HepG2 (cell line): Measurements from ENCODE around the gene PMFBP1. TPM values are rescaled to one million over a fixed set of nuclear protein-coding genes. Genes with fewer than 3 reads are reported as not detected.

Source experiments
- AGO2 ChIP-seq: fragments of 200-400 bp; formaldehyde crosslinking; optimal IDR thresholded peaks from 2 replicates; pipeline ENCODE3; 2017; ENCODE audit warnings: mild to moderate bottlenecking, low read depth, low read length, moderate library complexity
- ATRX ChIP-seq: sonication (generic); formaldehyde crosslinking; IDR thresholded peaks from 2 replicates; pipeline ENCODE4 v1.4.0; 2020; ENCODE audit warnings: missing genetic modification reagents, borderline replicate concordance
- CBX1 ChIP-seq: IDR thresholded peaks from one replicate; pipeline ENCODE4 v1.6.1; 2016; ENCODE audit warnings: antibody characterized with exemption, low read depth
- CCAR2 ChIP-seq: fragments of 200-400 bp; formaldehyde crosslinking; optimal IDR thresholded peaks from 2 replicates; pipeline ENCODE3; 2018; ENCODE audit warnings: low read depth, mild to moderate bottlenecking, low read length, moderate library complexity
- EP300 ChIP-seq, 3 experiments: sonication (generic) in 1 of 3; formaldehyde crosslinking in 1 of 3; IDR thresholded peaks; 2 replicates each; pipeline versions ENCODE4 v1.5.1 to v1.6.1; 2011 to 2020; ENCODE audit warnings: low read depth in 2 of 3, low read length in 2 of 3, borderline replicate concordance in 1 of 3, improper control_type of control experiment in 1 of 3, mild to moderate bottlenecking in 1 of 3, missing genetic modification reagents in 1 of 3, moderate library complexity in 1 of 3
- GLMP ChIP-seq: sonication (generic); formaldehyde crosslinking; IDR thresholded peaks from 2 replicates; pipeline ENCODE4 v1.9.0; 2021; ENCODE audit warnings: missing genetic modification reagents, mild to moderate bottlenecking, borderline replicate concordance
- HDAC6 ChIP-seq: fragments of 200-600 bp; sonication (generic); IDR thresholded peaks from 2 replicates; pipeline ENCODE4 v1.7.0; 2017; ENCODE audit warnings: mild to moderate bottlenecking, antibody characterized with exemption, low read length, low read depth
- HMG20B ChIP-seq: conservative IDR thresholded peaks from 2 replicates; pipeline ENCODE4 v1.6.1; 2016; ENCODE audit warnings: missing genetic modification reagents, missing compliant biosample characterization
- HNF1B ChIP-seq: sonication (generic); formaldehyde crosslinking; IDR thresholded peaks from 2 replicates; pipeline ENCODE4 v1.5.1; 2020; ENCODE audit warnings: mild to moderate bottlenecking, moderate library complexity, missing genetic modification reagents
- KDM3A ChIP-seq: IDR thresholded peaks from 2 replicates; pipeline ENCODE4 v1.6.1; 2018; ENCODE audit warnings: low read depth, missing compliant biosample characterization
- KMT2B ChIP-seq: IDR thresholded peaks from 2 replicates; pipeline ENCODE4 v1.6.1; 2016; ENCODE audit warnings: missing genetic modification reagents, missing compliant biosample characterization
- RCOR2 ChIP-seq: IDR thresholded peaks from 2 replicates; pipeline ENCODE4 v1.6.1; 2016; ENCODE audit warnings: missing biosample characterization, missing genetic modification reagents
- RNF219 ChIP-seq: sonication (generic); formaldehyde crosslinking; IDR thresholded peaks from 2 replicates; pipeline ENCODE4 v1.5.0; 2020; ENCODE audit warnings: mild to moderate bottlenecking, missing genetic modification reagents
- ZFP62 ChIP-seq: sonication (generic); formaldehyde crosslinking; IDR thresholded peaks from 2 replicates; pipeline ENCODE4 v1.4.0; 2020; ENCODE audit warnings: missing genetic modification reagents
- ZKSCAN1 ChIP-seq: fragments of 150-350 bp; IDR thresholded peaks from 2 replicates; pipeline ENCODE4 v1.6.1; 2014; ENCODE audit warnings: low read length
- ZNF17 ChIP-seq: sonication (generic); formaldehyde crosslinking; IDR thresholded peaks from 2 replicates; pipeline ENCODE4 v1.5.0; 2020; ENCODE audit warnings: mild to moderate bottlenecking, missing genetic modification reagents
- ZNF20 ChIP-seq: sonication (generic); formaldehyde crosslinking; IDR thresholded peaks from 2 replicates; pipeline ENCODE4 v1.4.0; 2020; ENCODE audit warnings: mild to moderate bottlenecking, moderate library complexity, missing genetic modification reagents
- ZNF256 ChIP-seq: sonication (generic); formaldehyde crosslinking; conservative IDR thresholded peaks from 2 replicates; pipeline ENCODE4 v1.4.0; 2020; ENCODE audit warnings: missing genetic modification reagents
- ZNF317 ChIP-seq: sonication (generic); formaldehyde crosslinking; IDR thresholded peaks from 2 replicates; pipeline ENCODE4 v1.5.0; 2020; ENCODE audit warnings: mild to moderate bottlenecking, missing genetic modification reagents
- ZNF460 ChIP-seq: sonication (generic); formaldehyde crosslinking; IDR thresholded peaks from 2 replicates; pipeline ENCODE4 v1.5.1; 2020; ENCODE audit warnings: missing genetic modification reagents, mild to moderate bottlenecking, borderline replicate concordance
- ZNF776 ChIP-seq: sonication (generic); formaldehyde crosslinking; IDR thresholded peaks from 2 replicates; pipeline ENCODE4 v1.4.0; 2020; ENCODE audit warnings: mild to moderate bottlenecking, missing genetic modification reagents
- ZNF780A ChIP-seq: sonication (generic); formaldehyde crosslinking; IDR thresholded peaks from 2 replicates; pipeline ENCODE4 v1.8.0; 2022; ENCODE audit warnings: mild to moderate bottlenecking, missing genetic modification reagents, moderate library complexity
- ZNF841 ChIP-seq: sonication (generic); formaldehyde crosslinking; IDR thresholded peaks from 2 replicates; pipeline ENCODE4 v1.8.1; 2023; ENCODE audit warnings: missing genetic modification reagents, borderline replicate concordance
- polyA plus RNA-seq, 8 experiments: library from polyadenylated mRNA; depleted of rRNA in 3 of 8; stranded (reverse) in 7 of 8; unstranded in 1 of 8; fragments of >200 nt; fragmentation: Illumina TruSeq in 4 of 8; extraction: Trizol in 4 of 8; gene quantifications; 2 replicates each; pipeline versions ENCODE4 v1.2.1 to v1.2.3, GENCODE V29; 2011 to 2016; ENCODE audit warnings: low read depth in 4 of 8, missing spikeins in 1 of 8, mixed read lengths in 1 of 8; ENCODE audit not compliant: insufficient read depth in 1 of 8
- total RNA-seq, 5 experiments: library from RNA; depleted of rRNA; stranded (reverse); fragments of >200 nt; fragmentation: Illumina TruSeq; extraction: Trizol; gene quantifications; 2 replicates each; pipeline ENCODE4 v1.2.3, GENCODE V29; 2016; ENCODE audit warnings: low read depth in 1 of 5
- TF ChIP-seq, protein P1 (sequence below): sonication (generic); formaldehyde crosslinking; IDR thresholded peaks from 2 replicates; pipeline ENCODE4 v1.9.0; 2021; ENCODE audit warnings: missing genetic modification reagents, borderline replicate concordance

The PMFBP1 gene
- total and polyA plus RNA-seq, 2 of the 13 experiments (the other 11 are each of a cell fraction or from before 2014, with no cell fraction given) = 1.9 to 3.8 TPM

- TF ChIP-seq ZNF17 (CRISPR knock-in tag) = no peak
- peak; percentile 25 to 89; a peak in 3 of 4 replicates for TF ChIP-seq EP300 (IDR thresholded peaks at IDR 0.05; ENCODE audit: low read depth in 2 of 2, low read length in 2 of 2)
- TF ChIP-seq EP300 (CRISPR knock-in tag; IDR thresholded peaks at IDR 0.05; ENCODE audit: borderline replicate concordance) = peak; percentile 80
- no peak for TF ChIP-seq ZNF780A (CRISPR knock-in tag)
- TF ChIP-seq KMT2B (CRISPR knock-in tag) = peak; percentile 18; the same call in 1 of the 2 replicates
- TF ChIP-seq HDAC6 = no peak
- TF ChIP-seq HMG20B (CRISPR knock-in tag) = peak; percentile 46; the same call in 1 of the 2 replicates
- no peak for TF ChIP-seq ATRX (CRISPR knock-in tag)
- TF ChIP-seq RCOR2 (CRISPR knock-in tag) = peak; percentile 84; the same call in 1 of the 2 replicates
- no peak for TF ChIP-seq ZKSCAN1
- TF ChIP-seq RNF219 (CRISPR knock-in tag) = no peak
- no peak for TF ChIP-seq GLMP
- no peak for TF ChIP-seq ZNF317 (CRISPR knock-in tag)
- TF ChIP-seq CCAR2 = no peak
- no peak for TF ChIP-seq ZFP62 (CRISPR knock-in tag)
- TF ChIP-seq AGO2 = no peak
- no peak for TF ChIP-seq CBX1
- no peak for TF ChIP-seq ZNF20 (CRISPR knock-in tag)
- no peak for TF ChIP-seq ZNF841
- TF ChIP-seq KDM3A = no peak; the same call in 1 of the 2 replicates
- TF ChIP-seq HNF1B (CRISPR knock-in tag) = peak; percentile 70; the same call in 1 of the 2 replicates
- no peak for TF ChIP-seq ZNF776
- TF ChIP-seq, protein P1, sequence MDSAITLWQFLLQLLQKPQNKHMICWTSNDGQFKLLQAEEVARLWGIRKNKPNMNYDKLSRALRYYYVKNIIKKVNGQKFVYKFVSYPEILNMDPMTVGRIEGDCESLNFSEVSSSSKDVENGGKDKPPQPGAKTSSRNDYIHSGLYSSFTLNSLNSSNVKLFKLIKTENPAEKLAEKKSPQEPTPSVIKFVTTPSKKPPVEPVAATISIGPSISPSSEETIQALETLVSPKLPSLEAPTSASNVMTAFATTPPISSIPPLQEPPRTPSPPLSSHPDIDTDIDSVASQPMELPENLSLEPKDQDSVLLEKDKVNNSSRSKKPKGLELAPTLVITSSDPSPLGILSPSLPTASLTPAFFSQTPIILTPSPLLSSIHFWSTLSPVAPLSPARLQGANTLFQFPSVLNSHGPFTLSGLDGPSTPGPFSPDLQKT = no peak
- peak; percentile 81 for TF ChIP-seq ZNF256 (CRISPR knock-in tag)
- TF ChIP-seq ZNF460 (CRISPR knock-in tag) = no peak
These were observed 99.2 kb downstream of the PMFBP1 start (continued) for GRCh38 chr16:72072514-72073342.
